Rectal smooth muscle tissue (tissue), 1 donor: Measurements from ENCODE around the gene INHBB.

Experiments used
- H3K27ac ChIP-seq: one replicate; pipeline ENCODE4 v1.7.0; 2013; ENCODE audit warnings: low read depth, low read length, inconsistent platforms
- H3K27me3 ChIP-seq: one replicate; pipeline ENCODE4 v1.7.0; 2013; ENCODE audit warnings: low read length; ENCODE audit not compliant: control insufficient read depth, insufficient read depth
- H3K36me3 ChIP-seq: one replicate; pipeline ENCODE4 v1.7.0; 2013; ENCODE audit warnings: low read length; ENCODE audit not compliant: control insufficient read depth, insufficient read depth
- H3K4me1 ChIP-seq: one replicate; pipeline ENCODE4 v1.7.0; 2013; ENCODE audit warnings: low read length; ENCODE audit not compliant: control insufficient read depth, insufficient read depth
- H3K4me3 ChIP-seq: one replicate; pipeline ENCODE4 v1.7.0; 2013; ENCODE audit warnings: low read length
- H3K9ac ChIP-seq: one replicate; pipeline ENCODE4 v1.7.0; 2013; ENCODE audit warnings: low read length

INHBB gene

GRCh38 chr2:120354935-120355779, 9.2 kb downstream of the INHBB start:
- Histone ChIP-seq H3K36me3 (no peaks in the 10 kb centered on the region), H3K27me3 (peaks cover 3% of the 10 kb centered on the region), H3K4me1 (no peaks in the 10 kb centered on the region), H3K27ac (no peak overlapping the region), H3K9ac (no peak overlapping the region), H3K4me3 (no peak overlapping the region)

- no peak overlapping the region for H3K4me3 ChIP-seq
- H3K27me3 ChIP-seq, result peaks cover 3% of the 10 kb centered on the region
- H3K4me1 ChIP-seq, result no peaks in the 10 kb centered on the region
- no peak overlapping the region for H3K27ac ChIP-seq
- H3K9ac ChIP-seq, result no peak overlapping the region
- H3K36me3 ChIP-seq, result no peaks in the 10 kb centered on the region
These were observed 9.9 kb downstream of the INHBB start for GRCh38 chr2:120355780-120356266.

- Histone ChIP-seq H3K36me3 (no peaks in the 10 kb centered on the region), H3K4me1 (no peaks in the 10 kb centered on the region), H3K27ac (no peak overlapping the region), H3K9ac (no peak overlapping the region), H3K27me3 (peaks cover 3% of the 10 kb centered on the region), H3K4me3 (no peak overlapping the region)
These were observed 11.8 kb downstream of the INHBB start for GRCh38 chr2:120357768-120358167.

DNA sequence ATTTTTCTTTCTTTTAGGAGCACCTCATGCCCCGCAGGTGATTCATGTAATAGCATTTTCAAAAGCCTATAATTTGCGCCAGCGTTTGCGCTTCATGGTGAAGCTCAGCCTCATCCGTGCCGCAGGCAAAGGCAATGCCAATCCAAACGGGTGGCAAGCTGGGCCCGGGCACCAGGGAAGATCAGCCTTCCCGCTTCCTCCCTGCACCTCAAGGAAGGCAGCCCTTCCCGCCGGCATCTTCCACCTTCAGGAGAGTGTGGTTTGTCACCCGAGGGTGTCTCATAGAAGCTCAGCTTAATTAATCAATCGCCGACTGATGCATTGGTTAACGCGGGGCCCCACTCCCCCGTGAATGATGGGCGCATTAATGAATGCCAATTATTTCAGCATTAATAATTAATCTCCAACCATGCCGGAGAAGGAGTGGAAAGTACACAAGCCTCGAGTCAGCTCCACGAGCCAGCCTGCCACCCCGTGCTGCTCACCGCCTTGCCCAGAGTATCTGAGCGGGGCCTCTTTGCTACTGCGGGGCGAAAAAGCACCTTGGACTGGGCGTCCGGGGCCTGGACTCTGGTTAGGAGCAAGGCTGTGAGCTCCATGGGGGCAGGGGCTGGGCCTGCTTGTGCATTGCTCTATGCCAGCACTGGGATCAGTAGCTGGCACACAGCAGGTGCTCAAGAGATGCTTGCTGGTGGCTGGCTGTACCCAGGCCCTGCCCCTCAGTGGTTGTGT, 13.0 kb downstream of the INHBB start:
- H3K4me3 ChIP-seq, result no peak overlapping the region
- no peak overlapping the region for H3K9ac ChIP-seq
- H3K4me1 ChIP-seq, result no peaks in the 10 kb centered on the region
- no peak overlapping the region for H3K27ac ChIP-seq
- H3K36me3 ChIP-seq, result no peaks in the 10 kb centered on the region
- peaks cover 3% of the 10 kb centered on the region for H3K27me3 ChIP-seq

GRCh38 chr2:120360307-120360855, 14.4 kb downstream of the INHBB start:
- Histone ChIP-seq H3K9ac (no peak overlapping the region), H3K36me3 (no peaks in the 10 kb centered on the region), H3K27me3 (peaks cover 3% of the 10 kb centered on the region), H3K4me1 (no peaks in the 10 kb centered on the region), H3K4me3 (no peak overlapping the region), H3K27ac (no peak overlapping the region)

DNA sequence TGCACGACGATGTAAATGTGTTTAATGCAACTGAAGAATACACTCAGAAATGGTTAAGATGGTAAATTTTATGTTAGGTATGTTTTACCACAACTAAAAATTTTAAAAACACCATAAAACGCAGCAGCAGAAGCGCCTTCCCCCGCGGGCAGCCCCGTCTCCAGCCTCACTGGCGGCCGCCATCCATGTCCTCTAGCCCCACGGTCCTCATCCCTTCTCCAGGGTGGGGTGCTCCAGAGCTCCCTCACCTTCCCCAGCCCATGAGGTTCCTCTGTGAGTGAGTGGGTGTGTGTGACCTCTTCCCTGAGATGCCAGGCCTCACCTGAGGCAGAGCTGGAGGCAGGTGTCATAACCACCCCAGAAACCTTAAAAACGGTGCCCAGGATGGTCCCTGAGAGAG, 17.0 kb downstream of the INHBB start:
- no peak overlapping the region for H3K9ac ChIP-seq
- no peaks in the 10 kb centered on the region for H3K4me1 ChIP-seq
- H3K27ac ChIP-seq, result no peak overlapping the region
- no peaks in the 10 kb centered on the region for H3K36me3 ChIP-seq
- no peaks in the 10 kb centered on the region for H3K27me3 ChIP-seq
- no peak overlapping the region for H3K4me3 ChIP-seq

- H3K27me3 ChIP-seq, result no peaks in the 10 kb centered on the region
- no peaks in the 10 kb centered on the region for H3K4me1 ChIP-seq
- no peak overlapping the region for H3K27ac ChIP-seq
- no peaks in the 10 kb centered on the region for H3K36me3 ChIP-seq
- no peak overlapping the region for H3K9ac ChIP-seq
- no peak overlapping the region for H3K4me3 ChIP-seq
These were observed 19.4 kb downstream of the INHBB start for GRCh38 chr2:120365236-120365793.

DNA sequence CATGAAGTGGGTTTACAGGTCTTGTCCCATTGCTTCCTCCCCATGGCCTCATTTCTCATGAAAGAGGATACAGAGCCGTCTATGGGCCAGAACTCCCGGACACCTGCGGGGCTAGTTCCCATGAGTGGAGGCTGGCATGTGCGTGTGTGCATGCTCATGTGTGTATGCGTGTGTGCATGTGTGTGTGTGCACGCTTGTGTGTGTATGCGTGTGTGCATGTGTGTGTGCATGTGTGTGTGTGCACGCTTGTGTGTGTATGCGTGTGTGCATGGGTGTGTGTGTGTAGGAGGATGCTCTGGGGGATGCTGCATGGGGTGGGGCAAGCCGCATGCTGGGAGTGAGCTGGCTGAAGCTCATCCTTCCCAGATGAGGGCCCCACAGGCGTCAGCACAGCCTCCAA, 20.8 kb downstream of the INHBB start:
- Histone ChIP-seq H3K4me3 (no peak overlapping the region), H3K9ac (no peak overlapping the region), H3K36me3 (no peaks in the 10 kb centered on the region), H3K27me3 (no peaks in the 10 kb centered on the region), H3K4me1 (no peaks in the 10 kb centered on the region), H3K27ac (no peak overlapping the region)

DNA sequence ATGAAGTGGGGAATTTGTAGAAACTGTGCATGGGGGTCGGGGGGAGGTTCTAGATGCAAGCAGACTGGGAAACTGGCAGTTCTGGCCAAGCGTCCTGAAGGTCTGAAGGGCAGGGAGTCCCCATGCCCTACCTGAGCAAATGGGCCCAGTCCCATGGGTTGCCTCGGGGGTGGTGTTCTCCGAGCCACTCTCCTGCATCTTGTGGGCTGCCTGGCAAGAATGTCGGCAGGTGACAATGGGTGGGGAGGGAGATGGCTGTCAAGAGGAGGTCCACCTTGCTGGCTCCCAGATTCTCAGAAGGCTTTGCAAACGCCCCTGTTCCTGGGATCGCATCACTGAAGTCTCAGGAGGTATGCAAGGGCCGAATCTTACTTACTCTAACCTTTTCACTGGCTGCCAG, 21.3 kb downstream of the INHBB start:
- no peak overlapping the region for H3K4me3 ChIP-seq
- H3K27ac ChIP-seq, result no peak overlapping the region
- H3K4me1 ChIP-seq, result no peaks in the 10 kb centered on the region
- H3K9ac ChIP-seq, result no peak overlapping the region
- H3K36me3 ChIP-seq, result no peaks in the 10 kb centered on the region
- no peaks in the 10 kb centered on the region for H3K27me3 ChIP-seq

DNA sequence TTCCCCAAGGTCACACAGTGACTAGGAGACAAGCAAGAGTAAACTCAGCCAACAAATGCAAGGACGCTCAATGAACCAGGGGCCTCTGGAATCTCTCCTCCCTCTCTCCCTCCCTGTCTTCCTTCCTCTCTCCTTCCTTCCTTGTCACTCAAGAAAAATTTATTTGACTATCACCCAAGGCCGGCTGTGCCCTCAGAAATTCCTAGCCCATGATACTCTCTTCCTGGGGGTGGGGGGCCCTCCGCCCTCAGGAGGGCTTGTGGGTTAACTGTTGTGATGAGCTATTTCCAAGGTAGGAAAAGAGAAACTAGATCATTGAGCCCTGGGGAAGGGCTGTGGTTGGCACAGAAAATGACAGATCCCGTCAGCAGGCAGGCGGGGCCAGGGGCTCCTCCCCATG, 21.7 kb downstream of the INHBB start:
- Histone ChIP-seq H3K27ac (no peak overlapping the region), H3K9ac (no peak overlapping the region), H3K27me3 (no peaks in the 10 kb centered on the region), H3K36me3 (no peaks in the 10 kb centered on the region), H3K4me1 (no peaks in the 10 kb centered on the region), H3K4me3 (no peak overlapping the region)

DNA sequence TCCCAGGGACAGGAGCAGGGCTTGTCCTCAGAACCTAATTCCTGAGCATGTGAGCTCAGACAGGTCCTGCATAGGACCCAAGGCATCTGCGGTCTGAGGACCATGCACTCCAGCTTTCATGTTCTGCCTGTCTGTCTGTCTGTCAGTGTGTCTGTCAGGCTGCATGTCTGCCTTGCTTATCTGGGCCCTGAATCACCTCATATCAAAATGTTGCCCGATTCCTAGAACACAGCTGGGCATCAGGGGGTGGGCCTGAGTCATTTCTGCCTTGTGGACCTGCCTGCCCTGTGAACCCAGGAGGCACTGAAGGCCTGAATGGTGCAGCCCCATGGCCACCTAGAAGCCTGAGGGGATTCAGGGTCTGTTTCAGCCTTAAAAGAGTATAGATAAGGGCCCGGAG, 22.1 kb downstream of the INHBB start:
- no peak overlapping the region for H3K4me3 ChIP-seq
- no peaks in the 10 kb centered on the region for H3K4me1 ChIP-seq
- H3K9ac ChIP-seq, result no peak overlapping the region
- no peaks in the 10 kb centered on the region for H3K36me3 ChIP-seq
- H3K27ac ChIP-seq, result no peak overlapping the region
- H3K27me3 ChIP-seq, result no peaks in the 10 kb centered on the region

DNA sequence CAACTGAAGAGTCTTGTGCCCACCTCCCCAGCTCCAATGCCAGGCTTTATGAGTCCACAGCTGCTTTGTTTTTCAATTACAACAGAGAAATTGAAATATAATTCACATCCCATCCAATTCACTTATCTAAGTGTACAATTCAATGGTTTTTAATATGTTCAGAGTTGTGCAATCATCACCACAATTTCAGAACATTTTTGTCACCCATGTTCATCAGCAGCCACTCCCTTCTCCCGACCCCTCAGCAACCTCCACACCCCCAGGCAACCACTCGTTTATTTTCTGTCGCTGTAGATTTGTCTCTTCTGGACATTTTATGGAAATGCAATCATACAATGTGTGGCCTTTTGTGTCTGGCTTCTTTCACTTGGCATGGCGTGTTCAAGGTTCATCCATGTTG, 23.3 kb downstream of the INHBB start:
- Histone ChIP-seq H3K27me3 (no peaks in the 10 kb centered on the region), H3K4me3 (no peak overlapping the region), H3K27ac (no peak overlapping the region), H3K36me3 (no peaks in the 10 kb centered on the region), H3K4me1 (no peaks in the 10 kb centered on the region), H3K9ac (no peak overlapping the region)
